HG03520 (cell line): ENCODE measurements around the gene DES.

ENCODE experiments used
- ATAC-seq: cut with Tn5 transposase; IDR thresholded peaks from one replicate; pipeline ENCODE4 v1.9.1; 2021; ENCODE audit warnings: mild to moderate bottlenecking, moderate library complexity; ENCODE audit not compliant: unreplicated experiment

The DES gene

GRCh38 chr2:219452361-219453317 lies 34.5 kb downstream of the DES start:
- ATAC-seq, result no peak

DNA sequence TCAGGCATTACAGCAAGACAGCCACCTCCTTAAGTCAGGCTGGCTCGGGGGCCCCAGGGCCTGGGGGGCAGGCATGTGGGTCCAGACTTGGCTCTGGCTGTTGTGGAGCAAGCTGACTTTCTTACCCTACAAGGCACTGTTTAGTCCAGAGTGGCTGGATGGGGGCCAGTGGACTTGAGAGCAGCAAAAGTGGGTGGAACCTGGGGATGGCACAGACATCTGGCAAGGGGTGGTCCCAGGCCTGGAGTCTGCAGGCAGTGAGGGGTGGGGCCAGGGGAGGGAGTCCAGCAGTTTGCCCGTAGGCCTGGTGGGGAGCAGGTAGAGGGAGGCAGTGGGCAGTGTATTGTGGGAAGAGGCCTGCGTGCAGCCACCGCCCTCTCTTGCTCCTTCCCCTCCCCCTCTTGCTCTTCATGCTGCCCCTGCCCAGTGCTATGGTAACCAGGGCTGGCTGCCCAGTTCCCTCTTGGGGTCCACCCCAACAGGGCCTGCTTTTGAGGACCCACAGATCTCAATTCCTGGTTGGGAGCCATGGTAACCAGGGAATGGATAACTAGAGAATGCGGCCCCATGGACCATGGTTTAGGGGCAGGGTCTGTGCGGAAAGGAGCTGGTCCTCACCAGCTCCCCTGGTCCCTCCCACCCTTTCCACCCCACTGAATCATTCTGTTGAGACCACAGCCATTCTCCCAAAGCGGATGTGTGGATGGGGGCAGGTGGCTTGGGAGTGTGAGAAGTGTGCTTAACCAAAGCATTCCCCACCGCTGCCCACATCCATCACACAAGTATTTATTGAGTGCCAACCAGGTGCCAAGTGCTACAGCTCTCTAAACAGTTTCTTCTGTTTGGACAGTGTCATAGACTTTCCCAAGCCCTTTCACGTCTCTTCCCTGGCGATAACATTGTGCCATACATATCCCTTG lies 35.8 kb downstream of the DES start:
- no peak for ATAC-seq

DNA sequence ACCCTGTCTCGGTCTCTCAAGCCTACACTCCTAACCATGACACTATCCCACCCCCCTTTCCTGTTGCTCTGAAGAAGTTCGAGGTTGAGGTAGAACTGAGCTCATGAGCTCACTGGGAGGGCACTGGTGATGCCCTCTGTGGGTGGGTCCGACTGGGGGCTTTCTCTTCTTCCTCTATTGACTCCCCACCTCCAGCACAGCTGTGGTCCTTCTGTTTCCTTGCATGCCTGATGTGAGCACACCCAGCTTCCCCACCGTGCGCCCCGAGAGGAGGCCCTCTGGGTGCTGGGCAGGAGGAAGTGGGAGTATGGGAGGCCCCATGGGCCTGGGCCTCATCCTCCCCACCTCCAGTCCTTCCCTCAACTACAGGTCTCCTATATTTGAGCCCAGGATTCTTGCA lies 37.4 kb downstream of the DES start:
- ATAC-seq, result no peak

GRCh38 chr2:219457784-219458369 lies 39.7 kb downstream of the DES start:
- ATAC-seq, result no peak

GRCh38 chr2:219458996-219459395 lies 40.8 kb downstream of the DES start:
- no peak for ATAC-seq

DNA sequence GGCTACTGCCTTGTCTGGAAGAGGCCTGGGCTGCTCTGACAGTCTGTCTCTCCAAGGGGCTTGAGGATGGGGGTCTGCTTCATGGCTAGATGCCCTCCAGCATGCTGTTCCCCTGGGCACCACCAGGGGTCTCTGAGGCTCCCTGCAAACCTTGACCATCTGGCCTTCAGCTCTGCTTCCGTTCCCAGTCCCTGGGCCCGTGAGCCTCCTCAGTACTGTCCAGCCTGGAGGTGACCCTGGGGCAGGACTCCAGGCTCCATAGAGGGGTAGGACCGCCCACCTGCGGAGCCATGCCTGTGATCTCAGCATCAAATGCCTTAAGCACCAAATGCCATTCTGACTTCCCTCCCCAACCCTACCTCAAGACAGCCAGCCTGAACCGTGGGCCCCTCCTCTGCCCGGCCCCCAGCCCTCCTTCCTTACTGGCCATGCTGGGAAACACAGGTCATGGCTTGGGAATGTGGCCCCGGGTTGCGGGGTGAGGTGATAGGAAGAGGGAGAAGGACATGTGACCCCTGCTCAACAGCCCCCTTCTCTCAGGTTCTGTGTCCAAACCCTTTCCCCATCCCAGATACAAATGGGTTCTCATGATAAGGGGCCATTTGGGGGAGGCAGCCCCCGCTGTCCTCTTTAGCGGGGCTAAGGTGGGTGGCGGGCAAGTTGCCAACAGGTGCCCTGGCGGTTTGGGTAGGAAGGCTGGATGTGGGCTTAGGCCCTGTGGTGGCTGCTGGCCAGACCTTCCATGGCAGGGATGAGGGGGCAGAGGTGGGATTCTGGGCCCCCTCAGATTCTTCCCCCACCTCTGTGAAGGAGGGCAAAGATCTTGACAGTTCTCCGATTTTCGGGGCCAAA lies 41.5 kb downstream of the DES start:
- peak; percentile 67 for ATAC-seq

DNA sequence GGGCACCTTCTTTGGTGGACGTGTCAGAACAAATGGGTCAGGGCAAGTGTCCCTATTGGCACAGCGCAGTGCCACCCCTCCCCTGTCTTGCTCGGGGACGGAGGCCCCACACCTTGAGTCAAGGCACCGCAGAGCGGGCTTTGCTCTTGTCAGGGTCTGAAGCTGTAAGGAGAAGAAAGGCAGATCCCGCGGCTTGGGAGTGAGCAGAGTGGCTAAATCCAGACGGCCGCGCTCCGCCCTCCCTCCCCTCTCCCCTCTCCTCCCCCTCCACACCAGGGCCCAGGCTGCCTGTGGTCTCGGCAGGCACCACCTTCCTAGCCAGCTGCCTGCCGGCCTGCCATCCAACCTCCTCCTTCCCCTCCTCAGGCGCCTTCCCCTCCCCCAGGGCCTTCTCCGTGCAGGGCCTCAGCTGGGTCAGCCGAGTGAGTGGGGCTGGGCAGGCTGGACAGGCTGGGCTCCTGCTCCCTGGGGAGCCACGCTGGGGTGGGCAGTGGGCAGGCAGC lies 42.3 kb downstream of the DES start:
- no peak for ATAC-seq

DNA sequence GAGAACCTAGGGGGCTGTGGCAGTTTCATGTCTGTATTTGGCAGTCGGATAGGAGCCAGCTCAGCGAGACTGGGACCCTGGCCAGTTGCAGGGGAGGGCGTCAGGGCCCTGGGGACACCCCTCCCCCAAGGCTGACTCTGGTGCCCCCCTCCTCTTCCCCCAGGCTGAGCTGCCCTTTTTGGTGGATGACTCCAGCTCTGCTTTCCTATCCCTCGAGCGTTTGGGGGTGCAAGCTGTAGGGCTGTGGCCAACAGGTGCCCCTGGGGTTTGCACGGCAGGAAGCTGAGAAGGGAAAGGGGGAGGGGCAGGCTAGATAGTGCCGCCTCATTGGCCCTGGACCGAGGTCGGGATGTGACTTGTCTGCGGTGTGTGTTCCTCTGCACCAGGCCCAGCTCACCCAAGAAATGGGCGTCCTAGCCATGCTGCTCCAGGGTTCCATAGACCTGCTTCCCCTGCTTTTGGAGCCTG lies 42.9 kb downstream of the DES start:
- no peak for ATAC-seq

DNA sequence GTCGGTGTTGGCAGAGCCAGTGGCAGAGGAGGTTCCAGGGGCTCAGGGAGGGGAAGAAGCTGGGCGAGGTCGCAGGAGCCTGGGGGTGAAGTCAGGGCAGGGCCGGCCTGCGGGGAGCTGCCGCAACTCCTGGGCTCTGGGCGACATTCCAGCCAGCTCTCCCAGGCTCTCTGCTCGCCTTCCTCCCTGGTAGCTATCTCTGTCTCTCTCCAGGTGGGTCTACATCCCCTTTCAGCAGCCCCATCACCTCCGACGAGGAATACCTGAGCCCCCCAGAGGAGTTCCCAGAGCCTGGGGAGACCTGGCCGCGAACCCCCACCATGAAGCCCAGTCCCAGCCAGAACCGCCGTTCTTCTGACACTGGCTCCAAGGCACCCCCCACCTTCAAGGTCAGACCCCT lies 43.5 kb downstream of the DES start:
- no peak for ATAC-seq

GRCh38 chr2:219462349-219462748 lies 44.2 kb downstream of the DES start:
- ATAC-seq, result no peak

DNA sequence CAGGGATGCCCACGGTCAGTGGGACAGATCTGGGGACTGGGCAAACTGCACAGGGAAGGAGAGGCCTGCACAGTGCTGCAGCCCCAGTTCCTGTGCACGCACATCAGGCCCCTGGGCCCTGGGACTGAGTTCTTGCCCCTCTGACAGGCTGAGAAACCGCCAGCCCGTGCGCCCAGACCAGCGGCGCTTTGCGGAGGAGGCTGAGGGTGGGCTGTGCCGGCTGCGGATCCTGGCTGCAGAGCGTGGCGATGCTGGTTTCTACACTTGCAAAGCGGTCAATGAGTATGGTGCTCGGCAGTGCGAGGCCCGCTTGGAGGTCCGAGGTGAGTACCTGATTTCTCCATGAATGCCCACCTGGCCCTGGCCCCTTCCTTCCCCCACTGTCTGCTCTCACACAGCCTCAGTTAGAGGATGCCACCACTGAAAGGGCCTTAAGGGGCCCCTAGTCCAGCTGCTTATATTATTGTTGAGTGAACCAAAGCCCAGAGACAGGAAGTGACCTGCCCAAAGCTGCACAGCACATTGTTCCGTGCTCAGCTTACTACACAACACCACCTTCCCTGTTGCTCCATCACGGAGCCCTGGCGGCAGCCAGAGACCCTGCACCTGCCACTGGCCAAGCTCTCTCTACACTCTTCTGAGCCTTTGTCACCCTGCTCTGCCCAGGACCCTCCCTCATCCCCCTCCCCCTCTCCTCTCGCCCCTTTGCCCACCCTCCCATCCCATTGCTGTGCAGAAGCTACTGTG lies 46.3 kb downstream of the DES start:
- ATAC-seq, result no peak

GRCh38 chr2:219465659-219466561 lies 47.7 kb downstream of the DES start:
- no peak for ATAC-seq

DNA sequence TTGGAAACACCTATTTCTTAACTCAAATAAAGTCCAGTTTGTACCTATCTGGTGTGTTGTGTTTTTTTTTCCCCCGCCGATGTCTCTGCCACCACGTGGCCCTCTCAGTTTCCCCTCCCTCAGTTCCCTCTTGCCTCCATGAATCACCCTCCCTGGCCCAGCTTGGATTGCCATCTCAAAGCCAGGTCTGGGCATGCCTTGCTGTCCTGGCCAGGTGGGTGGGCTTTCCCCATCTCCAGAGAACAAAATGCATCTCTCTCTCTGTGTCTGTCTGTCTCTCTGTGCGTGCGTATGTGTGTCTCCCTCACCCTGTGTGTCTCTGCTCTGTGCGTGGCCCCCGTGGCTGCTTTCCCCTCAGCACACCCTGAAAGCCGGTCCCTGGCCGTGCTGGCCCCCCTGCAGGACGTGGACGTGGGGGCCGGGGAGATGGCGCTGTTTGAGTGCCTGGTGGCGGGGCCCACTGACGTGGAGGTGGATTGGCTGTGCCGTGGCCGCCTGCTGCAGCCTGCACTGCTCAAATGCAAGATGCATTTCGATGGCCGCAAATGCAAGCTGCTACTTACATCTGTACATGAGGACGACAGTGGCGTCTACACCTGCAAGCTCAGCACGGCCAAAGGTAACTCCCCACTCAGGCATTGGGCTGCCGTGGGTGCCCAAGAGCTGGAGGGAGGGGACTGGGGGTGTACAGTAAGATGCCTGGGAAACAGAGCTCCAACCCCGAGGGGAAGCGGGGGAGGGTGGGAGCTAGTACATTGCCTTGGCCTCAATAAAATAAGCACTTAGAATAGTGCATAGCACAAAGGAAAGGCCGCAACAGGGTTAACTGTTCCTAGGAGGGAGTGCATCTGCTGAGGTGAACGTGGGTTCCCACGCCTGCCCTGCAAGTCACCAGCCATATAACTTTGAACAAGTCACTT lies 48.9 kb downstream of the DES start:
- ATAC-seq, result no peak

- no peak for ATAC-seq
Observed at GRCh38 chr2:219467736-219468075, 49.5 kb downstream of the DES start.

DNA sequence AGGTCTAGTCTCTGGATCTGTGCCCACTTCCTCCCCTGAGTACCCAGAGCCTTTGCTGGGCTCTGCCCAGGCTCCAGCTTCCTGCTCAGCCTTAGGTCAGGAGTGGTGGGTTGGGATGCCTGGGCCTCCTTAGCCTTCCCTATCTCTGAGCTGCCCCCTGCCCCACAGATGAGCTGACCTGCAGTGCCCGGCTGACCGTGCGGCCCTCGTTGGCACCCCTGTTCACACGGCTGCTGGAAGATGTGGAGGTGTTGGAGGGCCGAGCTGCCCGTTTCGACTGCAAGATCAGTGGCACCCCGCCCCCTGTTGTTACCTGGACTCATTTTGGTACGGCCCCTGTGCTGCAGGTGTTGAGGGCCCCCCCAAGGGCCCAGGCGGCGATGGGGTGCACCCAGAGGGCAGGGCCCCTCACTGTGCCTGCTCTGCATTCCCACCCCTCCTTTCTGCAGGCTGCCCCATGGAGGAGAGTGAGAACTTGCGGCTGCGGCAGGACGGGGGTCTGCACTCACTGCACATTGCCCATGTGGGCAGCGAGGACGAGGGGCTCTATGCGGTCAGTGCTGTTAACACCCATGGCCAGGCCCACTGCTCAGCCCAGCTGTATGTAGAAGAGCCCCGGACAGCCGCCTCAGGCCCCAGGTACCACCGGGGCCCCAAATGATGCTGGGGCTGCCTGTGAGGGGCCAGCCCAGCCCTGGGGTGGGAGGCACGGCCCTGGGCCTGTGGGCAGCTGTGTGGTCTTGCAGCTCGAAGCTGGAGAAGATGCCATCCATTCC lies 50.4 kb downstream of the DES start:
- ATAC-seq, result no peak

DNA sequence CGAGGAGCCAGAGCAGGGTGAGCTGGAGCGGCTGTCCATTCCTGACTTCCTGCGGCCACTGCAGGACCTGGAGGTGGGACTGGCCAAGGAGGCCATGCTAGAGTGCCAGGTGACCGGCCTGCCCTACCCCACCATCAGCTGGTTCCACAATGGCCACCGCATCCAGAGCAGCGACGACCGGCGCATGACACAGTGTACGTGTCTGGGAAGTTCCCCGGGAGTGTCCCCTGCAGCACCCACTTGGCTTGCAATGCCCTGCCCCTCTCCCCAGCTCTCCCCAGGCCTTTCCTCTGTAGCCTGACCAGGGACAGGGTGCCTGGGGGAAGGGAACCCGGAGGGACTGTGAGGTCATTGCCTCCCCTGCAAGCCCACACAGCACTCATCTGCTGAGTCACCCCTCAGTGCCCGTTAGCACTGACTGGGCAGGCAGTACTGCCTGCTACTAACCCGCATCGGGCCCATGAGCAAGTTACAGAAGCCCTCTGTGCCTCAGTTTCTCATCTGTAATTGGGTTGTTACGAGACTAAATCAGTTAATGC lies 51.1 kb downstream of the DES start:
- ATAC-seq, result no peak
